ENCODE results near the gene KIRREL2. TPM values are rescaled to one million over a fixed set of nuclear protein-coding genes. Genes with fewer than 3 reads are reported as not detected.

KIRREL2 gene
- total and polyA plus RNA-seq, 2 donors (not counting 1 experiment from before 2014, with no cell fraction given), result not detected

- Histone ChIP-seq H3K9ac (ENCODE audit: low read length) (no peak overlapping the region), H4K20me1 (ENCODE audit: control insufficient read depth, insufficient read depth, low read length, poor library complexity, severe bottlenecking) (no peaks in the 10 kb centered on the region), H3K4me2 (replicated peaks; ENCODE audit: low read depth, low read length, poor library complexity, severe bottlenecking) (no peak overlapping the region), H3K27ac (ENCODE audit: low read length in 2 of 2) (no peak overlapping the region), H3K4me3 (ENCODE audit: control extremely low read depth in 1 of 5, extremely low read depth in 1 of 5, insufficient read depth in 1 of 5, low read depth in 2 of 5, low read length in 4 of 5) (no peak overlapping the region), H3K9me3 (ENCODE audit: control extremely low read depth in 1 of 3, control insufficient read depth in 2 of 3, insufficient read depth in 1 of 3, low read length in 2 of 3) (peaks cover 0 to 21% (median 0%) of the 10 kb centered on the region in 3 donors), H3K4me1 (ENCODE audit: control insufficient read depth in 2 of 2, insufficient read depth in 2 of 2, low read length in 2 of 2) (peaks cover 8 to 11% of the 10 kb centered on the region in 2 donors), H3K27me3 (replicated peaks in 1 of 4; ENCODE audit: control extremely low read depth in 1 of 4, control insufficient read depth in 3 of 4, insufficient read depth in 4 of 4, low read length in 3 of 4) (peaks cover 0 to 72% (median 16%) of the 10 kb centered on the region in 4 experiments), H3K79me2 (ENCODE audit: control insufficient read depth, insufficient read depth, low read length) (no peaks in the 10 kb centered on the region), H3K36me3 (replicated peaks in 1 of 2; ENCODE audit: control extremely low read depth in 1 of 2, control insufficient read depth in 1 of 2, extremely low read depth in 1 of 2, insufficient read depth in 2 of 2, low read length in 1 of 2) (no peaks in the 10 kb centered on the region), H2AFZ (ENCODE audit: insufficient read depth, low read depth, low read length, poor library complexity, severe bottlenecking) (no peak overlapping the region)
- Mint-ChIP-seq H3K4me3 (no peak overlapping the region), H3K4me1 (peaks cover 4% of the 10 kb centered on the region), H3K27ac (no peak overlapping the region), H3K27me3 (peaks cover 74% of the 10 kb centered on the region), H3K9me3 (ENCODE audit: insufficient read depth) (no peaks in the 10 kb centered on the region)
- CTCF ChIA-PET, result no interaction called here
- DNase-seq (no peak), ATAC-seq (ENCODE audit: low read depth) (no peak)
- POLR2A ChIA-PET, result no interaction called here
- 75% methylated on average over 2 of the region's 5 CpGs for WGBS (ENCODE audit: insufficient coverage)
- TF ChIP-seq EZH2 (IDR thresholded peaks at IDR 0.05; ENCODE audit: borderline replicate concordance, insufficient read depth, low read depth, low read length, poor library complexity, severe bottlenecking) (no peak), CTCF (IDR thresholded peaks at IDR 0.05) (no peak)
- intact Hi-C loops (cut with micrococcal nuclease), result no loop called here
Measured at GRCh38 chr19:35863018-35863417, 6.3 kb downstream of the KIRREL2 start.

- Histone ChIP-seq H3K4me3 (ENCODE audit: control extremely low read depth in 1 of 5, extremely low read depth in 1 of 5, insufficient read depth in 1 of 5, low read depth in 2 of 5, low read length in 4 of 5) (peak within 1 kb of the TSS in 3 of 5 experiments; percentile 18 to 54 (median 31)), H3K9ac (ENCODE audit: low read length) (peak within 1 kb of the TSS; percentile 48)
- POLR2A ChIA-PET, result interaction anchor here (0.5 kb wide), 1 partner anchor 37 kb away, joined by 3 read pairs; no protein-coding TSS in a partner anchor
Measured at GRCh38 chr19:35868172-35868822, 11.6 kb downstream of the KIRREL2 start, which contains the start of gene APLP1. Gene APLP1 (plus strand): TSS chr19:35868574. CDS start chr19:35868637, 63 bp downstream.

More at GRCh38 chr19:35868172-35868822, 11.6 kb downstream of the KIRREL2 start, which contains the start of gene APLP1:
- WGBS (ENCODE audit: insufficient coverage), result 2% methylated on average over 60 of the region's 60 CpGs
- H3K9me3 Mint-ChIP-seq (ENCODE audit: insufficient read depth), result no peaks in the 10 kb centered on the region
- intact Hi-C loops (cut with micrococcal nuclease), result no loop called here
- TF ChIP-seq CTCF (IDR thresholded peaks at IDR 0.05) (no peak), EZH2 (IDR thresholded peaks at IDR 0.05; ENCODE audit: borderline replicate concordance, insufficient read depth, low read depth, low read length, poor library complexity, severe bottlenecking) (no peak)
- H3K27ac Mint-ChIP-seq, result no peak within 1 kb of the TSS
- ATAC-seq (ENCODE audit: low read depth) (peak; percentile 72), DNase-seq (peak; percentile 67)
- peaks cover 3% of the 10 kb centered on the region for H4K20me1 ChIP-seq (ENCODE audit: control insufficient read depth, insufficient read depth, low read length, poor library complexity, severe bottlenecking)
- peak within 1 kb of the TSS; percentile 85 for H3K4me2 ChIP-seq (replicated peaks; ENCODE audit: low read depth, low read length, poor library complexity, severe bottlenecking)
- H2AFZ ChIP-seq (ENCODE audit: insufficient read depth, low read depth, low read length, poor library complexity, severe bottlenecking), result peak within 1 kb of the TSS; percentile 26
- no peak within 1 kb of the TSS for H3K27ac ChIP-seq (ENCODE audit: low read length in 2 of 2)
- H3K36me3 ChIP-seq (replicated peaks in 1 of 2; ENCODE audit: control extremely low read depth in 1 of 2, control insufficient read depth in 1 of 2, extremely low read depth in 1 of 2, insufficient read depth in 2 of 2, low read length in 1 of 2), result no peaks in the 10 kb centered on the region
- peak within 1 kb of the TSS; percentile 72 for H3K4me3 Mint-ChIP-seq
- no peaks in the 10 kb centered on the region for H3K79me2 ChIP-seq (ENCODE audit: control insufficient read depth, insufficient read depth, low read length)
- peaks cover 23 to 25% of the 10 kb centered on the region in 2 donors for H3K4me1 ChIP-seq (ENCODE audit: control insufficient read depth in 2 of 2, insufficient read depth in 2 of 2, low read length in 2 of 2)
- peaks cover 0 to 69% (median 28%) of the 10 kb centered on the region in 4 experiments for H3K27me3 ChIP-seq (replicated peaks in 1 of 4; ENCODE audit: control extremely low read depth in 1 of 4, control insufficient read depth in 3 of 4, insufficient read depth in 4 of 4, low read length in 3 of 4)
- H3K27me3 Mint-ChIP-seq, result peaks cover 60% of the 10 kb centered on the region
- CTCF ChIA-PET, result no interaction called here
- H3K4me1 Mint-ChIP-seq, result peaks cover 18% of the 10 kb centered on the region
- peaks cover 0 to 28% (median 0%) of the 10 kb centered on the region in 3 donors for H3K9me3 ChIP-seq (ENCODE audit: control extremely low read depth in 1 of 3, control insufficient read depth in 2 of 3, insufficient read depth in 1 of 3, low read length in 2 of 3)

All from B cell (primary cell).